HG03442 (cell line): ENCODE data around the gene C1orf56.
"Not testable (repeated sequence)": the region's sequence is repeated elsewhere in the genome, so short reads cannot be mapped to it uniquely, and the experiment has no call there.

Experiments
- ATAC-seq: cut with Tn5 transposase; IDR thresholded peaks from one replicate; pipeline ENCODE4 v1.9.1; 2021; ENCODE audit warnings: mild to moderate bottlenecking, moderate library complexity; ENCODE audit not compliant: unreplicated experiment

The C1orf56 gene

DNA sequence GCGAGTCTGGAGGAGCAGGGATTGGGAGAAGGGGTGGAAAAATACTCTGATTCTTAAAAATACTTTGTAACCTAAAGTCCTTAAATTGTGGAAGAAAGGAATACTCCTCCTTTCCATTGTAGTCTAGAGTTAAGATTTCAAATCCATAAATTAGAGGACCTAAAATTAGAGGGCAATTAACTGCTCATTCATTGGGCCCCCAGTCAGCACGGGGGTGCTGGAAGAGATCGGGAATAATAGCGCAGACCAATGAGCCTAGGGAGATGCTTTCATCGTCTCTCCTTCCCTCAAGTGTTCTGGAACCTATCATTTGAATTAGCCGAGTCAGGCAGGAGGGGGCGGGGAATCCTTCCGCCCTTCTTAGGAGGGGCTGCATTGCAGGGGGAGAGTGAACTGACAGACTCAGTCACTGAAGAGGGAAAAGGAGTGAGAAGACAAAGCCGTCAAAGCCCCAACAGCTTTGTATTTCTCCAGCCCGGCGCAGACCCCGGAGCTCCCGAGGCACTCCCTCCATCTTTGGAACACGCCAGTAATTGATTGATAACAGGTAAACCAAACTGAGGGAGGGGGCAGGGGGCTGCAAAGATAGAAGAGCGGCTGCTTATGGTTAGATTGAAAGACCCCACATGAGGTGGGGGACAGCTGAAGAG is 12.6 kb downstream of the C1orf56 start, which contains the start of gene MLLT11:
Gene MLLT11 (plus strand): TSS at position 391 of the 650 bp plus-strand sequence. CDS start 6,828 bp downstream, outside the sequence.
- ATAC-seq: no peak

DNA sequence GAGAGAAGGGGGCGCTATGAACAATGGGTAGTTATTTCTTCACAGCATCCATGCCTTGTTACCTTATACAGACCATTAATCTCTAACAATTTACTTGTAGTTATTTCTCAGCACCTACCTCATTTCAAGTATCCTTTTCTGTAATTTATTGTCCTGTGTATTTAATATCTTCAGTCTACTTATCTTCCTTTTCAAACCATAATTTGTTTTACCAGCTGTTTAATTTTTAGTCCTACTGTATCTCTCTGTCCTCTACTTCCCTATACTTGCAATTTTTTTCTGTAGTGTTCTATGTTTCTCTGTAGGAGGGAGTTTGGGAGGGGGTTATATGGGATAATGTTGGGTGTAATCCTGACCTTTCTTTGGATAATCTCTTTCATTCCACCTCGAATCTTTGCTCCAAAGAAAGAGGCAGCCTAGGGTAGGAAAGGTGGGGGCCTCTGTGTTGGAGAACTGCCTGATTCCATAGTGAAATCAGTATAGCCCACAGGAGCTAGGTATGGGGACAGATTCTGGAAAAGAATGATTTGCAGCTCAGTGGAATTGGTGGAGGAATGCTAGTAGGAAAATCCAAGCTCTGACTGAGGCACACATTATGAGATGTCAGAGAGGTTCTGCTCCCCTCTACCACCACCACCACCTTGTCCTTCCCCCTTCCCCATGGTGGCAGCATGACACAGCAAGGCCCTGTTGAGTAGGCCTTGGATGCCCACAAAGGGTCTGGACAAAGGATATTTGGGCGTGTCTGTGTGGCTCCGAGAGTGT is 13.3 kb downstream of the C1orf56 start:
- ATAC-seq: no peak

DNA sequence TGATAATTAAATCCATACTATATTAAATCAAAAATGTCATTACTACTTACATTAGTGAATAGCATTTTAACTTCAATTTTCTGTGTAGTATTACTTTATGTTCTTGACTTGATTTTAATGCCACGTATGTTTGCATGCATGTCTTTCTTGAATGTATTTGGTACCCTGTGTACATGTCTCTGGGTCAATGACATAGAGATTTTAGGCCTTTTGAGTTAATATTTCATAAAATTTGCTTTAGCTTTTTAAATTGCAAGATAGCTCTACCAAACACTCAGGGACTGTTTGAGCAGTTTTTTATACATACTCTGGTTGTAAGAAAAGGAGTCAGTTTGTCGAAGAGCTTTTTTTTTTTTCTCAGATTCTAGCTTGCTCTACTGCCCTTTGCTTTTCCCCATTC is 14.2 kb downstream of the C1orf56 start:
- no peak for ATAC-seq

DNA sequence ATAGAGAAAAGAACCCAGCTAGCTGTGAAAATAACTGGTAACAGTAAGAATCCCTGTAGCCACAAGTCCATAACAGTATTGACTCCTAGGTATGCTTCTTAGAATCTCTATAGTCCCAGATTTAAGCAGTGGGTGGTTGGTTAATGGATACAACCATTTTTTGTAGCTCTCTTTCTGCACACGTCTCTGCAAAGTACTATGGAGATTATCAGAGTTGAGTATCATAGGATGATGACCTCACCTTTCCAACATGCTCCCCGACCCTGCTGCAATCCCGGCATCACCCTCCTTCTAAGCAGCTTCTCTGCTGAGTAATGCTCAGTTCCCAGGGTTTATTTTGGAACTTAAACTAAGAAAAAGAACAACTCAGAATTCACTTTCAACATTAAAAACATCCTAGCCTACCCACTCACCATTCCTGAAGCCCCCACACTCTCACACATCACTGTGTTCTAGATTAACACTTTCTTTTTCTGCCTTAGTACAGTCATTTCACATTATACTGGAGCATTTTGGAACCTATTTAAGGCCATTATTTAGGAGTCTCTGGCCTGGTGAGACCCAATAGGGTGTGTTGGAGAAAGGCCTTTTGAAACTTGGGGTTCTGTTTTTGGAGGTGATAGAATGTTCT is 15.3 kb downstream of the C1orf56 start:
- no peak for ATAC-seq

DNA sequence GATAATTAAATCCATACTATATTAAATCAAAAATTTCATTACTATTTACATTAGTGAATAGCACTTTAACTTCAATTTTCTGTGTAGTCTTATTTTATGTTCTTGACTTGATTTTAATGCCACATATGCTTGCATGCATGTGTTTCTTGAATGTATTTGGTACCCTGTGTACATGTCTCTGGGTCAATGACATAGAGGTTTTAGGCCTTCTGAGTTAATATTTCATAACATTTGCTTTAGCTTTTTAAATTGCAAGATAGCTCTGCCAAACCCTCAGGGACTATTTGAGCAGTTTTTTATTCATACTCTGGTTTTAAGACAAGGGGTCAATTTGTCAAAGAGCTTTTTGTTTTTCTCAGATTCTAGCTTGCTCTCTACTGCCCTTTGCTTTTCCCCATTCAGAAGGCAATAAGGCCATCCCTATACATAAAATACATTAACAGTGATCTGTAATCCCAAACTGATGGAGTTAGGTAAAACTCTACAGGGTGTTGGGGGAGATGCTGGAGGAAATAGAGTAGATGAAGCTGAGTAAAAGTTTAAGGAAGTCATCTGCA is 17.6 kb downstream of the C1orf56 start:
- ATAC-seq: no peak

DNA sequence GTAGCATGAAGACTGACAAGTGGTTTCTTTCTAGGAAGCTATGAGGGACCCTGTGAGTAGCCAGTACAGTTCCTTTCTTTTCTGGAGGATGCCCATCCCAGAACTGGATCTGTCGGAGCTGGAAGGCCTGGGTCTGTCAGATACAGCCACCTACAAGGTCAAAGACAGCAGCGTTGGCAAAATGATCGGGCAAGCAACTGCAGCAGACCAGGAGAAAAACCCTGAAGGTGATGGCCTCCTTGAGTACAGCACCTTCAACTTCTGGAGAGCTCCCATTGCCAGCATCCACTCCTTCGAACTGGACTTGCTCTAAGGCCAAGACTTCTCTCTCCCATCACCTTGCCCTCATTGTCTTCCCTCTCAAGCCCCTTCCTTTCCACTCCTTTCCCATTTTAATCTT is 19.6 kb downstream of the C1orf56 start:
- ATAC-seq: no peak

DNA sequence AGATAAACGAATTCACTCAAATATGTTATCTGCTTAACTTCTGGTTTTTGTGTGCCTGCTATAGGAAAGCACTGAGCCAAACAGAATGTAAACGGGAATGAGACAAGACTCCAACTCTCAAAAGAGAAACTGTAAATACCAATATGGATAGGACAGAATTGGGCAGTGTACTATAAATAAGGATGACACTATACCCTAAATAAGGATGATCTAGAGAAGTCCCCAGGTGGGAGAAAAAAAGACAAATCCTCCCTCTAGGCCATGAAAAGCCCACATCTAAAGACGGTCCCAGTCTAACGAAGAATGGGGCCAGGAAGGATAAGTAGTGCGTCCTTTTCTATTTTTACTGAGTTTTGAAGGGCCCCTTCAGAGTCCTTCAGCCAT is 21.5 kb downstream of the C1orf56 start:
- no peak for ATAC-seq

DNA sequence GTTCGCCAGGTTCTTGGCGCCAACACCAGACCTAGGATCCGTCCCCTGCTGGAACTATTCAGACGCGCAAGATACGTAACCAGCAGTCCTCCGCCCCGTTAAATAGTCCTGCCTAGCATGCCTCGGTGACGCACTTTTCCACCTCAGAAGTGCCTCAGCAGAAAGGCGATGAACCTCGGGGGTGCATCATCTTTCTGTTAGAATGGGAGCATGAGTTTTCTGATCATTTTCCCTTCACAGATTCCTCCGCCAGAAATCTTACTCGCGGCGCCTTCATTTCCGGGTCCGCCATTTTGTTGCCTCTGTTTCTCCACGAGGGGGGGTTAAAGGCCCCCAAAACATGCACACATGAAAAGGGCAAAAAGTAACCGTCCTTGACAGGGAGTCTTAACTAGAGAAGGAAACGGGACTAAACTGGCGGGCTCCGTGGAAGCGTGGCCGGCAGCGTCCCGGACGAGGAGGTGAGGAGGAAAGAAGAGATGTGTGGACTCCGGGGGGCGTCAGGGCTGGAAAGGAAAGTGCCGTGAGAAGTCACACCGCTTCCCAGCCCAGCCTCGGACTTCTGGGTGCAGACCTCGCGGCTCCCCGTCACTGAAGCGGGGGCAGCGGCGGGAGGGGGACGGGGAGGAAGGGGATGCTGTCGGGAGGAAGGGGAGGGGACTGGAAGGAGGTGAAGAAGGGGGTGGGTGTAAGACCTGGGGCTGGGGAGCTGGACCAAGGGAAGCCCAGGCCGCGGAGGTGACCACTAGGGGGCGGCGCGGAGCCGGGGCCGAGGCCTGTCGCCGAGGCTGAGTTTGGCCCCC is 23.1 kb downstream of the C1orf56 start, which contains the start of gene GABPB2:
Gene GABPB2 (plus strand): TSS at position 288 of the 803 bp plus-strand sequence. CDS start 17,429 bp downstream, outside the sequence.
- peak; percentile 81 for ATAC-seq

DNA sequence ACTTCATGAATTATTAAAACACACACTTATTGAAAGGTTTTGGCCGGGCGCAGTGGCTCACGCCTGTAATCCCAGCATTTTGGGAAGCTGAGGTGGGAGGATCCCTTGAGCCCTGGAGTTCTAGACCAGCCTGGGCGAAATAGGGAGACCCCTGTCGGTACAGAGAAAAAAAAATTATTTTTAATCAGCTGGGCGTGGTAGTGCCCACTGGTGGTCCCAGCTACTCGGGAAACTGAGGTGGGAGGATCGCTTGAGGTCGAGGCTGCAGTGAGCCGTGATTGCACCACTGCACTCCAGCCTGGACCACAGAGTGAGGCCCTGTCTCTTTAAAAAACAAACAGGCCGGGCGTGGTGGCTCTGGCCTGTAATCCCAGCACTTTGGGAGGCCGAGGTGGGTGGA is 24.7 kb downstream of the C1orf56 start:
- ATAC-seq: no peak

DNA sequence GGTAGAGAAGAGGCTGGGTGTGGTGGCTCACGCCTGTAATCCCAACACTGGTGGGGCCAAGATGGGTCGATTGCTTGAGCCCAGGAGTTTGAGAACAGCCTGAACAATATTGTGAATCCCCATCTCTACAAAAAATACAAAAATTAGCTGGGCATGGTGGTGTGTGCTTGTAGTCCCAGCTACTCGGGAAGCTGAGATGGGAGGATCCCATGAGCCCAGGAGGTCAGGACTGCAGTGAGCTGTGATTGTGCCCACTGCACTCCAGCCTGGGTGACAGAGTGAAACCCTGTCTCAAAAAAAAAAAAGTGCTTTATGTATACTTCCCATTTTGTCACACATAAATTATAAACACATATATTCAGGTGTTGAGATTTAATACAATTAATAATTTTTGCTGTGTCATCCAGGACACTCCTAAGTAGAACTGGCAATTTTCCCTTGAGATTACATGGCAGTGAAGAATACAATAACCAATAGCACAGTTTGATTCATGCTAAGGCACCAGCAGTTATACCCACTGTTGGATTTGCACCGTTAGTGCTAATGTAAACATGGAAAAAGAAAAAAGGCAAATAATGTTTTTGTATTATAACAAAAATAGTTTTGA is 38.5 kb downstream of the C1orf56 start:
- ATAC-seq: no peak

DNA sequence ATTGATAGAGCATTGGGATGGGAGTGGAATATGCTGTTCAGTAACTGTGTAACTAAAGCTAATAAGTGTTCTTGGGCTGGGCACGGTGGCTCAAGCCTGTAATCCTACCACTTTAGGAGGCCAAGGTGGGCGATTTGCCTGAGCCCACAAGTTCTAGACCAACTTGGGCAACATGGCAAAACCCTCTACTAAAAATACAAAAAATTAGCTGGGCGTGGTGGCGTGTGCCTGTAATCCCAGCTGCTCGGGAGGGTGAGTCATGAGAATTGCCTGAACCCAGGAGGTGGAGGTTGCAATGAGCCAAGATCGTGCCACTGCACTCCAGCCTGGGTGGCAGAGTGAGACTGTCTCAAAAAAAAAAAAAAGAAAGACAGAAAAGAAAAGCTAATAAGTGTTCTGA is 49.9 kb downstream of the C1orf56 start:
- not testable (repeated sequence) for ATAC-seq

DNA sequence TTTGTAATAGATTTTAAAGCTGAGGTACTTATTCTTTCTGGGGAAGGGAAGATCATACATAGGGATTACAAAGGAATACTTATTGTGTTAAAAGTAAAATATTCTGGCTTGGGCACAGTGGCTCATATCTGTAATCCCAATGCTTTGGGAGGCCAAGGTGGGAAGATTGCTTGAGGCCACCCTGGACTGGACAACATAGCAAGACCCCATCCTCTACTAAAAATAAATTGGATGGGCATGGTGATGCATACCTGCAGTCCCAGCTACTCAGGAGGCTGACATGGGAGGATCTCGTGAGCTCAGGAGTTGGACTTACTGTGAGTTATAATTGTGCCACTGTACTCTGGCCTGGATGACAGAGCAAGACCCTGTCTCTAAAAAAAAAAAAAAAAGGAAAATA is 50.6 kb downstream of the C1orf56 start:
- ATAC-seq: no peak
